Activated CD4-positive, alpha-beta T cell treated with anti-CD3 and anti-CD28 coated beads, Interleukin-2, amount 10 ng/mL, durations not matched to agents 7 days and 5 days (primary cell): ENCODE results near the gene YY1. TPM values are rescaled to one million over a fixed set of nuclear protein-coding genes. Genes with fewer than 3 reads are reported as not detected.

Source experiments
- CTCF ChIA-PET: fragments of 350-600 bp; sonication (Branson Sonifier 250); formaldehyde crosslinking; loops from one replicate; lab custom pipeline; 2021; ENCODE audit warnings: antibody characterized with exemption; lab: Charles Lee
- POLR2A ChIA-PET: fragments of 350-600 bp; sonication (Branson Sonifier 250); formaldehyde crosslinking; loops from one replicate; lab custom pipeline; 2021; ENCODE audit warnings: antibody characterized with exemption; lab: Charles Lee
- DNase-seq: peaks from one replicate; pipeline ENCODE4 v3.0.0-alpha.2; 2020
- H3K27ac Mint-ChIP-seq: one replicate; pipeline ENCODE4 v1.8.0; 2021; ENCODE audit warnings: mild to moderate bottlenecking, moderate library complexity, mixed read lengths
- H3K27me3 Mint-ChIP-seq: one replicate; pipeline ENCODE4 v1.8.0; 2021; ENCODE audit warnings: mixed read lengths
- H3K36me3 Mint-ChIP-seq: one replicate; pipeline ENCODE4 v1.8.0; 2021; ENCODE audit warnings: low read depth, mixed read lengths
- H3K4me1 Mint-ChIP-seq: one replicate; pipeline ENCODE4 v1.8.0; 2021; ENCODE audit warnings: mixed read lengths
- H3K4me3 Mint-ChIP-seq: one replicate; pipeline ENCODE4 v1.8.0; 2021; ENCODE audit warnings: mild to moderate bottlenecking, moderate library complexity, mixed read lengths
- H3K9me3 Mint-ChIP-seq: one replicate; pipeline ENCODE4 v1.8.0; 2021; ENCODE audit warnings: mixed read lengths
- microRNA-seq: library from miRNA; unstranded; fragments of <30 nt; microRNA quantifications from one replicate; pipeline ENCODE4 v1.2.0, GENCODE V29; 2021; ENCODE audit warnings: borderline microRNAs expressed, borderline replicate concordance
- total RNA-seq, 2 experiments: library from RNA; stranded (reverse); gene quantifications; one replicate each; pipeline ENCODE4 v1.2.3, GENCODE V29; 2021

YY1 gene
- total RNA-seq, 2 experiments from 2014 or later: 95.0 to 107 TPM

DNA sequence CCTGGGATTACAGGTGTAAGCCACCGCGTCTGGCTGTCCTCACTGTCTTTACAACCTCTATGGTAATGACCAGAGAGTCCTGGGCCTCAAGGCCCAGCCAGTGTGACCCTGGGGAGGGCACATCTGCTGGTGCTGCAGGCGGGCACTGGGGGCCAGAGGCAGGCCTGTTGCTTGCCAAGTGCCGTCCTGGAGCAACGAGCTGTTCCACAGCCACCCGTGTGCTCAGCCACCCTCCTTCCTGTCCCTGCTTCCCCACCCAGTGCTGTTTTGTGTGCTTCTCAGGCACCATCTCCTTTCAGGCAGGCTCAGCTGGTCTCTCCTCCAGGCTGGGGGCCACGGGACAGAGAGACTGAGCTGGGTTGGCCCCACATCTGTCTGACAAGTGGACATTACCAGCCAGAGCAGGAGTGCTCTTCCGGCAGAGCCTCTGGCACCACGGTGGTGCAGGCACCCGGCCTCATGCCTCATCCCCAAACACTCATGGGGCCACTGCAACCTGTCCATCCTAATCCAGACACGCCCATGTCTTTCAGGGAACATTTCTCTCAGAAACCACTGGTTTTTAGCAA is 93.2 kb downstream of the YY1 start:
- no peaks in the 10 kb centered on the region for H3K9me3 Mint-ChIP-seq
- DNase-seq: no peak
- H3K4me3 Mint-ChIP-seq: no peak overlapping the region
- no peaks in the 10 kb centered on the region for H3K4me1 Mint-ChIP-seq
- no peaks in the 10 kb centered on the region for H3K27me3 Mint-ChIP-seq
- H3K36me3 Mint-ChIP-seq: peaks cover 21% of the 10 kb centered on the region
- ChIA-PET POLR2A (no interaction called here), CTCF (interaction anchor here (0.6 to 0.9 kb wide), 4 partner anchors 8 to 47 kb away, joined by 3 to 4 read pairs (median 4); no protein-coding TSS in a partner anchor)
- H3K27ac Mint-ChIP-seq: peak overlapping the region; percentile 31

Small RNA genes within 50 kb of the gene (microRNA-seq; reads per million reads assigned to microRNA genes)
- 12.6 reads per million, percentile 43 among the genes with 10 or more reads in this experiment for gene MIR345
- gene MIR6764: 0.63 reads per million

Other genes starting within 250 kb of the YY1 start
- 1,000 to 10,000 TPM; 1,017 to 1,048 TPM for gene EVL, start 173.7 kb upstream of the YY1 start, total RNA-seq
- gene DEGS2, start 79.5 kb upstream of the YY1 start, total RNA-seq: under 1 TPM; 0.15 to 0.23 TPM
- gene SLC25A29, start 67.3 kb downstream of the YY1 start, total RNA-seq: 1 to 10 TPM; 1.5 to 2.2 TPM
- not detected for gene SLC25A47, start 84.2 kb downstream of the YY1 start, total RNA-seq
- 1 to 10 TPM; 6.8 to 7.0 TPM for gene WDR25, start 137.3 kb downstream of the YY1 start, total RNA-seq